GM18507 (cell line): ENCODE data around the gene AVP.
"Not testable (repeated sequence)": the region's sequence is repeated elsewhere in the genome, so short reads cannot be mapped to it uniquely, and the experiment has no call there.

Experiments
- DNase-seq: peaks from one replicate; pipeline ENCODE4 v3.0.0; 2011; ENCODE audit warnings: low read depth; ENCODE audit not compliant: insufficient read length; ENCODE audit errors: extremely low spot score
- FAIRE-seq: peaks from 2 replicates; lab custom pipeline; 2011; peaks lifted over from hg19 to GRCh38; lab: Jason Lieb, UNC

AVP gene

DNA sequence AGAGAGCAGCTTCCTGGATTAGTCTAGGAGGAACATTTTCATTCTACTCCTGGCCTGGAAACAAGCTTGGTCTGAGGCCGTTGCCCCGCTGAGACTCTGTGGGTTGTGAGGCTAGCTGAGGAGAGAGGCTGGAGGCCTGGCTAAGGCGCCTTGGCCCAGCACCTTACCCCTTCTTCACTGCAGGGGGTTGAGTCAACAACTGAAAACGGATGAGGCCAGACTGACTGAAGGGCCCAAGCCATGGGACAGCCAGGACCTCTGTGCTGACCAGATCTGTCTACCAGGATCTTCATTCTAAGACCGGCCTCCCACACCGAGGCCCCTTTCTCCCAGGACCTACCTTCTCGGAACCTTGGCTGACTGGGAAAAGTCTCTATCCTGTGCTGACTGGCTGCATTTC, 3.5 kb upstream of the AVP start:
- DNase-seq (no peak), FAIRE-seq (no peak)

DNA sequence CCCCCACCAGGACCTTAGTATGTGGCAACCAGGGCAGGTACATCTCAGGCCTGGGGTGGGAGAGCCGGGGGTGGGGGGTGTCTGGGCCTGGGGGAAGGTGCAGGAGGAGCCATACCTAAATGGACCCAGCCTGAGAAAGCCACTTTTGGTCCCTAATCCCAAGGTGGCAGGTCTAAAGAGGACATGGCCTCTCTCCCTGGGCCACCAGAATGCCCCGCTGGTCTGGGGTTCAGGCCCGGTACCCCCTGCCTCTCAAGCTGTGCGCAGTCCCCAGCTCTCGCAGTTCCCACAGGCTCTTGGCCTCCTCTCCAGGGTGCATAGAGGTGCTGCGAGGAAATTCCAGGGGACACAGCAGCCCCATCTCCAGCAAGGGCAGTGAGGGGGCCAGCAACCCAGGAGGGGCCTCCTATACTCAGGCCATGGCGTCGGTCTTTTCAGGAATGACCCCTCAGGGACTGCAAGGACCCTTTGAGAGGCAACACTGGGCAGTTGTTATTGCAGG, 1.1 kb upstream of the AVP start:
- FAIRE-seq = no peak
- no peak for DNase-seq

GRCh38 chr20:3084986-3085360, 449 bp upstream of the AVP start:
- DNase-seq (no peak), FAIRE-seq (no peak)

- FAIRE-seq = no peak
- no peak for DNase-seq
Observed at GRCh38 chr20:3082955-3083952, 1.3 kb downstream of the AVP start.

DNA sequence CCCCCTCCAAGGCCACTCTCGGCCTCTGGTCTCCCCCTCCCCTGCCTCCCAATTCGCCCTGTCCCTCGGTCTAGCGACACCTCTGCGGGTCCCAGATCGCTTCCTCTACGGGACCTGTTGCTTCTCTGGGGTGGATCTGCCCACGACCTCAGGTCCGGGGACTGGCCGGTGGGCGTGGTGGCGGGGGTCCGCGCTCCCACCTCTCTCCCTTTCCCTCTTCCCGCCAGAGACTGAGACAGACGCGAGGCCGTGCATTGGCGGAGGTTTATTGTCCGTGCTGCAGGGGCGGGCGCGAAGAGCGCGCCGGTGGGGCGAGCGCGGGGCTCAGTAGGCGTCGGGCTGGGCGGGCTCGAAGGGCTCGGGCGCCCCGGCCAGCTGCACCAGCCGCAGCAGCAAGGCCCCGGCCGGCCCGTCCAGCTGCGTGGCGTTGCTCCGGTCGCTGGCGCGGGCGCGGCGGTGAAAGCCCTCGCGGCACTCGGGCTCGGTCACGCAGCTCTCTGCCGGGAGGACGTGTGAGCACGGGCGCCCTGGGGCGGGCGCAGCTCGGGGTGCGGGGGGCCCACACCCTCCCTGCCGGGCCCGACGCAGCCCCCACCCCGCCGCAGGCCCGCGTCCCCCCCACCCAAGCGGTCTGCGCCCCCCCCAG, 2.1 kb downstream of the AVP start:
- DNase-seq (no peak), FAIRE-seq (no peak)

DNA sequence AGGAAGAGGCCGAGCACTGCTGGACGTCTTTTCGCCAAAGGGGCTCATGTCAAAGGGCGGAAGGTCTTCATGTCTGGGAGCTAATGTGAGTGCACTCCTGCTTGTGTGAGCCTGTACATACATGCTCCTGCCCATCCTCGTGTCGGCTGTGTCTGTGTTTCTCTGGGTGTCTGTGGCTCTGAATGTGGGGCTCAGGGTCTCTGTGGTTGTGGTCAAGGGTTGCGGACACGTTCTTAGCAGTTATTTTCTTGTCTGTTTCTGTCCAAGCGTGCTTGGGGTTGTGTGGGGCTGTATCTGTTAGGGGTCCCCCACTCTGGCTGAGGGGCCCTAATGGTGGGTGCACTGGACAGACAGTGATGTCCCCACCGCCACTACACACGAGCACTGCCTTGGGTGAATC, 2.9 kb downstream of the AVP start:
- FAIRE-seq (no peak), DNase-seq (no peak)

- DNase-seq (no peak), FAIRE-seq (no peak)
Observed at GRCh38 chr20:3080939-3081388, 3.6 kb downstream of the AVP start.

GRCh38 chr20:3077618-3078134, 6.8 kb downstream of the AVP start:
- no peak for FAIRE-seq
- no peak for DNase-seq

GRCh38 chr20:3075315-3075714, 9.2 kb downstream of the AVP start:
- DNase-seq, FAIRE-seq: not testable (repeated sequence)

- DNase-seq (no peak), FAIRE-seq (no peak)
Observed at GRCh38 chr20:3074812-3075211, 9.7 kb downstream of the AVP start.

DNA sequence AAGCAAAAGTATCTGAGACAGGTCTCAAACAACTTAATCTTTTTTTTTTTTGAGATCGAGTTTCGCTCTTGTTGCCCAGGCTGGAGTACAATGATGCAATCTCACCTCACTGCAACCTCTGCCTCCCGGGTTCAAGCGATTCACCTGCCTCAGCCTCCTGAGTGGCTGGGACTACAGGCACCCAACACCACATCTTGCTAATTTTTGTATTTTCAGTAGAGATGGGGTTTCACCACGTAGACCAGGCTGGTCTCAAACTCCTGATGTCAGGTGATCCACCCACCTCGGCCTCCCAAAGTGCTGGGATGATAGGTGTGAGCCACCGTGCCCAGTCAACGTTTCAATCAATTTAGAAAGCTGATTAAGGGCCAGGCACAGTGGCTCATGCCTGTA, 11.3 kb downstream of the AVP start:
- DNase-seq, FAIRE-seq: not testable (repeated sequence)

- FAIRE-seq = no peak
- no peak for DNase-seq
Observed at GRCh38 chr20:3072530-3073250, 11.8 kb downstream of the AVP start.

DNA sequence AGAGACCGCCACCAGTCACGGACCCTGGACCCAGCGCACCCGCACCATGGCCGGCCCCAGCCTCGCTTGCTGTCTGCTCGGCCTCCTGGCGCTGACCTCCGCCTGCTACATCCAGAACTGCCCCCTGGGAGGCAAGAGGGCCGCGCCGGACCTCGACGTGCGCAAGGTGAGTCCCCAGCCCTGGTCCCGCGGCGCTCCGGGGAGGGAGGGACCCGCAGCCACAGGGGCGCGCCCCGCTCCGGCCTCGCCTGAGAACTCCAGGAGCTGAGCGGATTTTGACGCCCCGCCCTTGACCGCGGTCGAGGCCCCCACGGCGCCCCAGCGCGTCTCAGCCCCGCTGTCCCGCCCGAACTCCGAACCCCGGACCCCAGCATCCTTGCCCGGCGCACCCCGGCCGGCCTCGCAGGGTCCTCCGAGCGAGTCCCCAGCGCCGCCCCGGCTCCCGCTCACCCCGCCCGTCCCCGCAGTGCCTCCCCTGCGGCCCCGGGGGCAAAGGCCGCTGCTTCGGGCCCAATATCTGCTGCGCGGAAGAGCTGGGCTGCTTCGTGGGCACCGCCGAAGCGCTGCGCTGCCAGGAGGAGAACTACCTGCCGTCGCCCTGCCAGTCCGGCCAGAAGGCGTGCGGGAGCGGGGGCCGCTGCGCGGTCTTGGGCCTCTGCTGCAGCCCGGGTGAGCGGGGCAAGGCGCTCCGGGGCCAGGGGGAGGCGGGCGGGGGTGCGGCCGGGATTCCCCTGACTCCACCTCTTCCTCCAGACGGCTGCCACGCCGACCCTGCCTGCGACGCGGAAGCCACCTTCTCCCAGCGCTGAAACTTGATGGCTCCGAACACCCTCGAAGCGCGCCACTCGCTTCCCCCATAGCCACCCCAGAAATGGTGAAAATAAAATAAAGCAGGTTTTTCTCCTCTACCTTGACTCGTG, 12.7 kb downstream of the AVP start, which contains the start of gene OXT:
OXT (plus strand) TSS at position 11 of the 920 bp plus-strand sequence; CDS start at position 47, 36 bp downstream.
- DNase-seq = no peak
- FAIRE-seq = no peak

- DNase-seq = no peak
Observed at GRCh38 chr20:3071266-3071609, 13.3 kb downstream of the AVP start.

GRCh38 chr20:3070725-3071124, 13.8 kb downstream of the AVP start:
- FAIRE-seq = no peak
- DNase-seq = no peak

More at GRCh38 chr20:3071266-3071609, 13.3 kb downstream of the AVP start:
- FAIRE-seq = no peak

DNA sequence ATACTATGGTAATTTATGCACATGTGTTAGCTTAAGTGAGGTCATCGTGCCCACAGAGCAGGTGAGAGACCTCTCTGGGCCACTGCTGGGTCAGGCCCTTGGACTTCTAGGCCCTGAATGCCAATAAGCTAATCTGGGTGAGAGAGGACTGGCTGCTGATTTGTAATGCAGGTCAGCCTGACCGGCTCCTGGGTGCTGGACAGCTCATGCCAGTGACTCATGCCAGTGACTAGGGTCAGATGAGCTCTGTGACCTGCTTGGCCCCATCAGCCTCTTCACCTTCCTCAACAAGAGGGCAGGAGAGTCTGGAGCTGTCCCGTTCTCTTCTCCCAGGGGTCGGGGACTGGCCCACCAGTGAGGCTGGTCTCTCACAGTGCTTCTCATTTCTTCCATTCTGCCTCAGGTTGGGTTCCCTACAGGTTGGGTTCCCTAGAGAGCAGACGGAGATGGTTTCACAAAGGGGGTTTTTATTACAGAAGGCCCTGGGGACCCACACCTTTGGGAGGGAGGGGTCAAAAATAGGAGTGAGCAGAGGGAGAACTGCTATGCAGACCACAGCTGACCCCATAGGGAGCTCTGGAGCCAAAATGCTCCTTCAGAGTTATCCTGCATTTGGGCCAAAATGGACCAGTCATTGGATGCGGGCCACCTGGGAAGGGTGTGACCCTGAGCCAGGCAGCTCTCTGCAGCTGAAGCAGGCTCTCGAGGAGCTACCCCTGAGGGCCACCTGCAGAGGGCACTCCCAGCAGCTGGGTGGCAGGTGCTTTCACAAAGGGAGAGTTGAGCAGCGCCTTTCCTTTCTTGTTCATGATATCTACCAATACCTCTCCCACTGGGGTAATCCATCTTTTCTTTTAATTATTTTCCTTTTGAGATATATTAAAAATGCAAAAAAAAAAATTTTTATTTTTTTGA, 15.3 kb downstream of the AVP start:
- FAIRE-seq = no peak

GRCh38 chr20:3068075-3068474, 16.4 kb downstream of the AVP start:
- DNase-seq = no peak
- FAIRE-seq = peak; percentile 88

More for the DNA sequence above, 15.3 kb downstream of the AVP start:
- no peak for DNase-seq
